ENCODE data around the gene SFXN5. TPM values are rescaled to one million over a fixed set of nuclear protein-coding genes. Genes with fewer than 3 reads are reported as not detected.

SFXN5 gene
- total RNA-seq, 1 donor from 2014 or later = 13.3 TPM

- intact Hi-C loops (cut with DNase I) = no loop called here
- no peak for DNase-seq (ENCODE audit: low spot score)
Measured at GRCh38 chr2:73032702-73033097, 38.8 kb downstream of the SFXN5 start.

- DNase-seq (ENCODE audit: low spot score) = no peak
- intact Hi-C loops (cut with DNase I) = no loop called here
Measured at GRCh38 chr2:73031725-73032701, 39.5 kb downstream of the SFXN5 start.

- intact Hi-C loops (cut with DNase I) = no loop called here
- no peak for DNase-seq (ENCODE audit: low spot score)
Measured at GRCh38 chr2:73031095-73031678, 40.3 kb downstream of the SFXN5 start.

GRCh38 chr2:73028841-73029240 is 42.7 kb downstream of the SFXN5 start:
- intact Hi-C loops (cut with DNase I) = no loop called here
- DNase-seq (ENCODE audit: low spot score) = no peak

GRCh38 chr2:73027340-73027739 is 44.2 kb downstream of the SFXN5 start:
- no peak for DNase-seq (ENCODE audit: low spot score)
- intact Hi-C loops (cut with DNase I) = no loop called here

GRCh38 chr2:73023497-73023896 is 48.0 kb downstream of the SFXN5 start:
- DNase-seq (ENCODE audit: low spot score) = no peak
- intact Hi-C loops (cut with DNase I) = no loop called here

GRCh38 chr2:73022024-73022568 is 49.4 kb downstream of the SFXN5 start:
- intact Hi-C loops (cut with DNase I) = no loop called here
- no peak for DNase-seq (ENCODE audit: low spot score)

- DNase-seq (ENCODE audit: low spot score) = no peak
- intact Hi-C loops (cut with DNase I) = no loop called here
Measured at GRCh38 chr2:73021371-73022010, 50.0 kb downstream of the SFXN5 start.

GRCh38 chr2:73020657-73021370 is 50.7 kb downstream of the SFXN5 start:
- DNase-seq (ENCODE audit: low spot score) = no peak
- intact Hi-C loops (cut with DNase I) = no loop called here

- no peak for DNase-seq (ENCODE audit: low spot score)
- intact Hi-C loops (cut with DNase I) = no loop called here
Measured at GRCh38 chr2:73020306-73020656, 51.2 kb downstream of the SFXN5 start.

GRCh38 chr2:73018188-73018825 is 53.2 kb downstream of the SFXN5 start:
- DNase-seq (ENCODE audit: low spot score) = no peak
- intact Hi-C loops (cut with DNase I) = no loop called here

- intact Hi-C loops (cut with DNase I) = no loop called here
- no peak for DNase-seq (ENCODE audit: low spot score)
Measured at GRCh38 chr2:73013936-73014335, 57.6 kb downstream of the SFXN5 start.

GRCh38 chr2:73009177-73009839 is 62.2 kb downstream of the SFXN5 start:
- no peak for DNase-seq (ENCODE audit: low spot score)
- intact Hi-C loops (cut with DNase I) = no loop called here

GRCh38 chr2:73008766-73009135 is 62.8 kb downstream of the SFXN5 start:
- intact Hi-C loops (cut with DNase I) = no loop called here
- no peak for DNase-seq (ENCODE audit: low spot score)

- DNase-seq (ENCODE audit: low spot score) = no peak
- intact Hi-C loops (cut with DNase I) = no loop called here
Measured at GRCh38 chr2:73007991-73008765, 63.3 kb downstream of the SFXN5 start.

GRCh38 chr2:73006969-73007710 is 64.4 kb downstream of the SFXN5 start:
- intact Hi-C loops (cut with DNase I) = no loop called here
- DNase-seq (ENCODE audit: low spot score) = no peak

- intact Hi-C loops (cut with DNase I) = no loop called here
- DNase-seq (ENCODE audit: low spot score) = peak; percentile 57
Measured at GRCh38 chr2:73004889-73005596, 66.5 kb downstream of the SFXN5 start.

All from cardiac septum (tissue), 1 donor.